LoVo (cell line): ENCODE measurements around the gene SLC4A3.

Source experiments
- DNase-seq: peaks from one replicate; pipeline ENCODE4 v3.0.0-alpha.2; 2016; ENCODE audit warnings: low spot score

The SLC4A3 gene

DNA sequence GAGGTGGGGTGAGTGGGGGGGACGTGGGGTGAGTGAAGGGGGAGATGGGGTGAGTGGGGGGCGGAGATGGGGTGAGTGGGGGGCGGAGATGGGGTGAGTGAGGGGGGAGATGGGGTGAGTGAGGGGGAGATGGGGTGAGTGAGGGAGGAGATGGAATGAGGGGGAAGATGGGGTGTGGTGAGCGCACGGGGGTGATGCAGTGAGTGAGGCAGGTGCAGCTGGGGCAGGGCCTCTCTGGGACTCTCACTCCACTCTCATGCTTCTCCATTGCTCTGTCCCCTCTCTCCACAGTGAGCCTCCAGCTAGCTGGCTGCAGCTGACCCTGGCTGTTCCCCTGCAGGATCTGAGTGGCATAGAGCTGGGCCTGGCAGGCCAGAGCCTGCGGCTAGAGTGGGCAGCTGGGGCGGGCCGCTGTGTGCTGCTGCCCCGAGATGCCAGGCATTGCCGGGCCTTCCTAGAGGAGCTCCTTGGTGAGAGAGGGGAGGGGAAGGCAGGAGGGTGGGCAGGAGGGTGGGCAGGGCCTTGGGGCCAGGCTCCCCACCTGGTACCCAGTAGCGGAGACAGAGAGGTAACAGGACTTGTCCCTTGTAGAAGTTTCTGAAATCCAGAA, 13.9 kb upstream of the SLC4A3 start:
- DNase-seq: no peak

DNA sequence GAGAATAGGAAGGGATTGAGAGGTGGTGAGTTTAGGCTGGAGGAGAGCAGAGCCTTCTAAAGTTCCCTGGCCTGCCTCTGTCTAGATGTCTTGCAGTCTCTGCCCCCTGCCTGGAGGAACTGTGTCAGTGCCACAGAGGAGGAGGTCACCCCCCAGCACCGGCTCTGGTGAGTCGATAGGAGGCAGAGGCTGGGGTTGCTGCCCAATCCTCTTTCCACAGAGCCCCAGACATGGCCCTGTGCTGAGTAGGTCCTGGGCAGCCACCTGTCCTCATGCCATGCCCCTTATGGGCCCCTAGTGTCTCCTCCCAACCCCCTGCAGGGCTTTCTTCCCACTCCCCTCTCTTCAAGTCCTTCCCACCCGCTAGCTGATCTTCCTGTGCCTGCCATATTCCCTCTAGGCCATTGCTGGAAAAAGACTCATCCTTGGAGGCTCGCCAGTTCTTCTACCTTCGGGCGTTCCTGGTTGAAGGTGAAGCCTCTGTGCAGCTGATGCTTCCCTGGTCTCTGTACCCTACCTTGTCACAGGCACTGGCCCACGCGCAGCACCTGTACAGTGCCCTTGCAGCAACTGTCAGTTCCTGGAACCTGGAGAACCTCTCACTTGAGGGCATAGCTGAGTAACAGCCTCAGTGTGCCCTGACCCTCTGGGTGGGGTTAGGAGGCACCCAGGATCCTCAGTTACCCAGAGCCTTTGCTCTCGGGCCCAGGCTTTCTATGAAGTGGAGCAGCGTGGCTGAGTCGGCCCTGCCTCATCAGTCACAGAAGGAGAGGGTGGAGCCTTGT, 13.2 kb upstream of the SLC4A3 start:
- DNase-seq: no peak

- no peak for DNase-seq
These were observed 12.4 kb upstream of the SLC4A3 start for GRCh38 chr2:219615036-219615435.

GRCh38 chr2:219615894-219616293, 11.5 kb upstream of the SLC4A3 start:
- no peak for DNase-seq

DNA sequence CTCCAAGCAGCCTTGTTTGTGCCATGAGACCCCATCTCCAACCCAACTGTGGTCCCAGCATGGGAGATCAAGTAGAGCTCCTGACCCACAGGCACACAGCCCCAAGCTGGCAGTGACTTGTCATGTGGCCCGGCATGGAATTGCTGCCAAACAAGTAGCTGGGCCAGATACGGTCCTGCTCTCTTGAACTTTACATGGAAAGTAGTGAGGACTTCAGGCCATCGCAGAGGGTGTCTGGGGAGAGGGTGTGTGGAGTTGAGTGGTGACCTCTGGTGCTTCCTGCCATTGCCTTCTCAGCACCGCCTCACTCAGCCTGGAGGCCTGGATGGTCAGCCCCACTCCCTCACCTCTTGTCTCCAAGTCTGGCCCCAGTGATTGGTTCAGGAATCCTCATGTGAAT, 10.9 kb upstream of the SLC4A3 start:
- DNase-seq: no peak

GRCh38 chr2:219618733-219619122, 8.7 kb upstream of the SLC4A3 start:
- no peak for DNase-seq

- DNase-seq: no peak
These were observed 8.2 kb upstream of the SLC4A3 start for GRCh38 chr2:219619235-219619634.

- no peak for DNase-seq
These were observed 6.9 kb upstream of the SLC4A3 start for GRCh38 chr2:219620546-219620945.

DNA sequence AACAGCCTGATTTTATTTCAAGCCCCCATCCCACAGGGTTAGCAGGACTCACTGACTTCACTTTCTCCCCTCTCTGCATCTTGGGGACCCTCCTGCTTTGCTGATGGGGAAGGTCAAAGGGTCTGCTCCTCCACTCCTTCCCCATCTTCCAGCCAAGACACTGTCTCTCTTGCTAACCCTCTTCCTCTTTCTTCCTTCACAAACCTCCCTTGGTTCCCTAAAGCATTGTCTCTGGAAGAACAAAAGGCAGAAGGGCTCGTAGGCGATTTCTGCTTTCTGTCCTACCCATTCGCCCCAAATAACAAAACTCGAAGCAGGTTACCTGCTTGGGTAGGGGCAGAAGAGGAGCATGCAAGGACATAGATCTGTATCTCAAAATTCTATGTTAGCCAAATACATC, 5.5 kb upstream of the SLC4A3 start:
- no peak for DNase-seq

DNA sequence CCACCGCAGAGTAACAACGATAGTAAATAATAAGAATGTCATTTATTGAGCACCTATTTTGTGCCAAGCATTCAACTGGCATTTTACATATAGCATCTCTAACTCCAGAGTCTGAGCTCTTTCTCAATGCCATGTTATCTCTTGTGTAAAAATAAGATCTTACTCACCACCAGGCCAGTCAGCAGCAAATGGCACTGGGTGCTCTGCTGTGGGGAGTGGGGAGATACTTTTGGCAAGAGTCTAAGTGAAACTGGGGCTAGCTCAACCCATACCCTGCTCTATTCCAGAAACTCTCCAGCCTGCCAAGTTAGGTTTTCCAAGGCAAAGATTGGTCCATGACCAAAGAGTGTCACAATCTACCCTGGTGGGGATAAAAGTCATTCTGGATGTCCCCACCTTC, 5.0 kb upstream of the SLC4A3 start:
- DNase-seq: no peak

DNA sequence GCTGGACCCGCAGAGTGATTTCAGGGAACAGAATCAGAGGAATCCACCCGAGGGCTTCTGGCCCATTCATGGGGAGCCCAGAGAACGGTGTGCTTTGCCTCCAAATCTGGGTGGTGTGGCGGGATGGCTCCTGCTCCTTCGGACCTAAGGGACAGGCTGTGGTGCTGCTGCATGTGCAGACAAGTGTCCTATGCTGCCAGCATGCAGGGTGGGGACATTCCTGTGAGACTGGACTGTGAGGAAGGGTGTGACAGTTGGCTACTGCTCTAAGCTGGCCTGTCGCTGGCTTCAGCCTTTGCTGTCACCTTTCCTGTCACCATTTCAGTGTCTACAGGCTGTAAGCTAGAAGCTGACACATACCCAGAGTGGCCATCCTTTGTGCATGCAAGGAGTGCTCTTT, 2.9 kb upstream of the SLC4A3 start:
- no peak for DNase-seq

DNA sequence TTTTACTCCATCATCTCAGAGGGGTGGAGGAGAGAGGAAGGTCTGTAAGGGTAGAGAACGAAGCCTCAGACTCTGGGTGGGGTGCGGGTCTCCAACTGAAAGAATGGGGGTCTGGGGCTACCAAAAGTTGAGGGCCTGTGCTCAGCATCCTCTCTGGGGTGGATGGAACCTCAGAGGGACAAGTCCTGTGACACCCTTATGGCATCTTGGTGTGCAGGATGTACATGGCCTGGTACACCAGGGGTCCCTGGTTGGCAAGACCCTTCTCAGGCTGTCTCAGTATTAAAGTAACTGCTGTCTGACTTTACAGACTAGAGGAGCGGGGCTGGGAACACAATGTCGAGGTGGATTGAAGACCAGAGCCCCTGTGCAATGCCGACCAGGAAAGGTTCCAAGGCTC, 2.3 kb upstream of the SLC4A3 start:
- DNase-seq: no peak

DNA sequence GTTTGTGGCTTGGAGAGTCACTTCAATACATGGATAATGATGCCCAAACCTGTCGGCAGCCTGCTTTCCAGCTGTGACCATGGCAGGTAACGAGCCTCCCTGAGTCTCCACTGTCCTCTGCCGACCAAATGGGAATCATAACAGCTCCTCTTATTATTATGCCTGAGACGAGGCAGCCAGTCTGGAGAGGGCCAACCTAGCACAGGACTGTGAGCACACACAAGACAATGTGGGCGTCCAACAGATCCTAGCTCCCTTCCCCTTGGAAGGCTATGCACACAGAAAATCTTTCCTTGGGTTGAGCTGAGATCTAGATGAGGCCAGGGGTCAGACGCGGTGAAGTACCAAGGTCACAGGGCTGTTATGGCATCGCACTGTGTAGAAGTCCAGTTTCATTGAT, 890 bp upstream of the SLC4A3 start:
- no peak for DNase-seq

GRCh38 chr2:219628235-219628985, 980 bp downstream of the SLC4A3 start:
- no peak for DNase-seq

- no peak for DNase-seq
These were observed 1.8 kb downstream of the SLC4A3 start for GRCh38 chr2:219628986-219629901.

DNA sequence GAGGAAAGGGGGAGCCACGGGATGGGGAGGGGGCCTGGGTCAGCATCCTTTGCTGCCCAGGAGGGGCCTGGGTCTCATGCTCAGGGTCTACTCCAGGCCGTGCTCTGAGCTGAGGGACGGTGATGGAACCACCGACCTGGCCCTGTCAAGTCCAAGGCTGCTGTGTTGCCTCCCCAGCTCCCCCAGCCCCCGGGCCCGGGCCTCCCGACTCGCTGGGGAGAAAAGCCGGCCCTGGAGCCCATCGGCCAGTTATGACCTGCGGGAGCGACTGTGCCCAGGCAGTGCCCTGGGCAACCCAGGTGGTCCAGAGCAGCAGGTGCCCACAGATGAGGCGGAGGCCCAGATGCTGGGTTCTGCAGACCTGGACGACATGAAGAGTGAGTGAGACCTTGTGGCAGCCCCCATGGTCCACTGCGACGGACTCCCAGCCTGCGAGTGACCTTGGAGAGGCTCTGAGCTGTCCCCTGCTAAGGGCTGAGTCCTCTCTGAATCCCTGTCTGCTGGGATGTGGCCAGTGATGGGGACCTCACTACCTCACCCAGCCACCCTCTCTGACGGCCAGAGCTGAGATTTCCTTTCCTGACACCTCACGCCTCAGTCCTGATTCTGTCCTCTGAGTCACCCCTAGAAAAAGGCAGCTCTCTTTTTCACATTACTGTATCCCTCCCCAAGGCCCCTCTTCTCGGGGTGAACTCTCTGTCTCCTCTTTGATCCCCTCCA, 2.7 kb downstream of the SLC4A3 start:
- DNase-seq: no peak

DNA sequence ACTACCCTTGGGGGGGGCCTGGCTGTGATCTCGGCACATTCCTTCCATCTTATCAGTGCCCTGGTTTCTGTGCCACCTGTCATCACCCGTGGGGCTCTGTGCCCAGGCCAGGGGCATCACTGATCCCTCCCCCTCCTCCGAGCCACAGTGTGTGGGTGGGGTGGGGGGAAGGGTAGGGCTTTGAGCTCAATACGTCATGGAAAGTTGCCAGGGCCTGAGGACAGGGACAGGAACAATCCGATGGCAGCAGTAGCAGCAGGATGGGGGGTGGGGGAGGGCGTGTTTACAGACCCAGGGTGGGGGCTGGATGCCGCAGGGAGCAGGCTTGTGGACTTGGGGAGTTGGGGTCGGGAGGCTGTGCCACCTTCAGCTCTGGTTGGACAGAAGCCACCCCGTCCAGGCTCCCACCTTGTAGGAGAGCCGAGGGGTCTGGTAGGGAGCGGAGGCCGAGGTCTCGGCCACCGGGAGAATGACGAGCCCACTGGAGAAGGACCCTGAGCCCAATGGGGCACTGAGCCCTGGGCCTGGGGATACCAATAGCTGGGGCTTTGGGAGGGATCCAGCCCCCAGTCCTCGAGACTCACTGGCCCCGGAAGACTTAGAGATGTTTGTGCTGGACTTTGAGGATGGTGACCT, 3.5 kb downstream of the SLC4A3 start:
- no peak for DNase-seq

DNA sequence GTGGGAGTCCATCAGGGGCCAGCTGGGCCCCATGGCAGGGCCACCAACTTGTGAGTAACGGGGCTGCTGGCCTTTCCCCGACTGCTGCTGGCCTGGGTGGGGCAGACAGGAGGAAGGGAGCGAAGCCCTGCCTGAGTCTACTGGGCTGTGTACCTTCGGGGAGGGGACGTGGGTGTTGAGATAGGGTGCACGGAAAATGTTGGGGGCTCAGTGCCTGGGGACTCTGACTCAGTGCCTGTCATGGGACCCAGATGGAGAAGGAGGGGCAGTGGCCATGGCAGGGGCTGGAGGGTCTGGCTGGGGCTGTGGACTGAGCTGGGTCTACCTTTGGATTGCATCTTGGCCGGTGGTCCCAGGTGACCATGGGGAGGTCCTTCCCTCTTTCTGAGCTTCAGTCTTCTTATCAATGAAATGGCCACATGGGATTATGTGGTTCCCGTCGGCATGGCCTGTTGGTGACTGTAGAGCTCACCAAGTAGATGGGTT, 4.0 kb downstream of the SLC4A3 start:
- DNase-seq: no peak

GRCh38 chr2:219631904-219632759, 4.7 kb downstream of the SLC4A3 start:
- DNase-seq: no peak

DNA sequence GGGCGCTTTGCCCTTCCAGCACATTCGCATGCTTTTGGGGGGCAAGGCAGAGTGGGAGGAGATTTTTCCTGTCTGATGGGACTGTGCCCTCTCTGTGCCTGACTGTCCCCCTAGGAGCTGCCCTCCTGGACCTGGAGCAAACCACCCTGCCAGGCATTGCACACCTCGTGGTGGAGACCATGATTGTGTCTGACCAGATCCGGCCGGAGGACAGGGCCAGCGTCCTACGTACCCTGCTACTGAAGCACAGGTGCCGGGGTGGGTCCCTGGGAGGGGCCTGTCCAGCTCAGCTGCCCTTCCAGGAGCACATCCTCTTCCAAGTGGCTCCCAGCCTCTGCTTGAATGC, 5.3 kb downstream of the SLC4A3 start:
- no peak for DNase-seq
